ENCODE data around the gene DLL1.

The DLL1 gene

GRCh38 chr6:170248111-170248805 lies 42.6 kb downstream of the DLL1 start:
- H3K4me1 ChIP-seq (ENCODE audit: control insufficient read depth, insufficient read depth, low read length, unreplicated experiment), result no peaks in the 10 kb centered on the region
- H3K27ac ChIP-seq (ENCODE audit: low read depth, low read length), result no peak overlapping the region
- no peaks in the 10 kb centered on the region for H3K36me3 ChIP-seq (ENCODE audit: insufficient read depth, low read length)
- H3K79me2 ChIP-seq (ENCODE audit: control insufficient read depth, insufficient read depth, low read length, unreplicated experiment), result no peaks in the 10 kb centered on the region
- H3K4me3 ChIP-seq (ENCODE audit: low read depth, low read length), result no peak overlapping the region
- no peak overlapping the region for H2AFZ ChIP-seq (ENCODE audit: low read length, unreplicated experiment)
- H3K27me3 ChIP-seq (ENCODE audit: insufficient read depth, low read length), result peaks cover 28% of the 10 kb centered on the region

- Histone ChIP-seq H2AFZ (ENCODE audit: low read length, unreplicated experiment) (no peak overlapping the region), H3K27ac (ENCODE audit: low read depth, low read length) (no peak overlapping the region), H3K27me3 (ENCODE audit: insufficient read depth, low read length) (peaks cover 29% of the 10 kb centered on the region), H3K79me2 (ENCODE audit: control insufficient read depth, insufficient read depth, low read length, unreplicated experiment) (no peaks in the 10 kb centered on the region), H3K4me3 (ENCODE audit: low read depth, low read length) (no peak overlapping the region), H3K36me3 (ENCODE audit: insufficient read depth, low read length) (no peaks in the 10 kb centered on the region), H3K4me1 (ENCODE audit: control insufficient read depth, insufficient read depth, low read length, unreplicated experiment) (no peaks in the 10 kb centered on the region)
Measured at GRCh38 chr6:170247178-170247701, 43.6 kb downstream of the DLL1 start.

GRCh38 chr6:170245475-170245992 lies 45.3 kb downstream of the DLL1 start:
- H2AFZ ChIP-seq (ENCODE audit: low read length, unreplicated experiment), result no peak overlapping the region
- no peaks in the 10 kb centered on the region for H3K36me3 ChIP-seq (ENCODE audit: insufficient read depth, low read length)
- no peaks in the 10 kb centered on the region for H3K4me1 ChIP-seq (ENCODE audit: control insufficient read depth, insufficient read depth, low read length, unreplicated experiment)
- peaks cover 29% of the 10 kb centered on the region for H3K27me3 ChIP-seq (ENCODE audit: insufficient read depth, low read length)
- H3K4me3 ChIP-seq (ENCODE audit: low read depth, low read length), result no peak overlapping the region
- H3K79me2 ChIP-seq (ENCODE audit: control insufficient read depth, insufficient read depth, low read length, unreplicated experiment), result no peaks in the 10 kb centered on the region
- H3K27ac ChIP-seq (ENCODE audit: low read depth, low read length), result no peak overlapping the region

GRCh38 chr6:170244721-170245474 lies 46.0 kb downstream of the DLL1 start:
- Histone ChIP-seq H3K36me3 (ENCODE audit: insufficient read depth, low read length) (no peaks in the 10 kb centered on the region), H2AFZ (ENCODE audit: low read length, unreplicated experiment) (no peak overlapping the region), H3K27me3 (ENCODE audit: insufficient read depth, low read length) (peaks cover 29% of the 10 kb centered on the region), H3K4me1 (ENCODE audit: control insufficient read depth, insufficient read depth, low read length, unreplicated experiment) (no peaks in the 10 kb centered on the region), H3K4me3 (ENCODE audit: low read depth, low read length) (no peak overlapping the region), H3K79me2 (ENCODE audit: control insufficient read depth, insufficient read depth, low read length, unreplicated experiment) (no peaks in the 10 kb centered on the region), H3K27ac (ENCODE audit: low read depth, low read length) (no peak overlapping the region)

- Histone ChIP-seq H3K27ac (ENCODE audit: low read depth, low read length) (no peak overlapping the region), H3K4me3 (ENCODE audit: low read depth, low read length) (no peak overlapping the region), H3K4me1 (ENCODE audit: control insufficient read depth, insufficient read depth, low read length, unreplicated experiment) (no peaks in the 10 kb centered on the region), H3K27me3 (ENCODE audit: insufficient read depth, low read length) (peaks cover 25% of the 10 kb centered on the region), H2AFZ (ENCODE audit: low read length, unreplicated experiment) (no peak overlapping the region), H3K79me2 (ENCODE audit: control insufficient read depth, insufficient read depth, low read length, unreplicated experiment) (no peaks in the 10 kb centered on the region), H3K36me3 (ENCODE audit: insufficient read depth, low read length) (no peaks in the 10 kb centered on the region)
Measured at GRCh38 chr6:170243791-170244291, 47.0 kb downstream of the DLL1 start.

GRCh38 chr6:170243386-170243785 lies 47.5 kb downstream of the DLL1 start:
- no peaks in the 10 kb centered on the region for H3K4me1 ChIP-seq (ENCODE audit: control insufficient read depth, insufficient read depth, low read length, unreplicated experiment)
- H3K36me3 ChIP-seq (ENCODE audit: insufficient read depth, low read length), result no peaks in the 10 kb centered on the region
- H3K27ac ChIP-seq (ENCODE audit: low read depth, low read length), result no peak overlapping the region
- H2AFZ ChIP-seq (ENCODE audit: low read length, unreplicated experiment), result no peak overlapping the region
- no peaks in the 10 kb centered on the region for H3K79me2 ChIP-seq (ENCODE audit: control insufficient read depth, insufficient read depth, low read length, unreplicated experiment)
- no peak overlapping the region for H3K4me3 ChIP-seq (ENCODE audit: low read depth, low read length)
- H3K27me3 ChIP-seq (ENCODE audit: insufficient read depth, low read length), result peaks cover 21% of the 10 kb centered on the region

GRCh38 chr6:170238741-170239565 lies 51.9 kb downstream of the DLL1 start:
- H3K36me3 ChIP-seq (ENCODE audit: insufficient read depth, low read length), result no peaks in the 10 kb centered on the region
- no peak overlapping the region for H2AFZ ChIP-seq (ENCODE audit: low read length, unreplicated experiment)
- no peak overlapping the region for H3K27ac ChIP-seq (ENCODE audit: low read depth, low read length)
- no peak overlapping the region for H3K4me3 ChIP-seq (ENCODE audit: low read depth, low read length)
- 0 out of 2 replicates have a peak, but pooled peaks cover 5% of the 10 kb centered on the region for H3K27me3 ChIP-seq (ENCODE audit: insufficient read depth, low read length)
- H3K4me1 ChIP-seq (ENCODE audit: control insufficient read depth, insufficient read depth, low read length, unreplicated experiment), result no peaks in the 10 kb centered on the region
- H3K79me2 ChIP-seq (ENCODE audit: control insufficient read depth, insufficient read depth, low read length, unreplicated experiment), result no peaks in the 10 kb centered on the region

GRCh38 chr6:170237999-170238740 lies 52.7 kb downstream of the DLL1 start:
- no peaks in the 10 kb centered on the region for H3K79me2 ChIP-seq (ENCODE audit: control insufficient read depth, insufficient read depth, low read length, unreplicated experiment)
- no peaks in the 10 kb centered on the region for H3K36me3 ChIP-seq (ENCODE audit: insufficient read depth, low read length)
- no peaks in the 10 kb centered on the region for H3K4me1 ChIP-seq (ENCODE audit: control insufficient read depth, insufficient read depth, low read length, unreplicated experiment)
- no peak overlapping the region for H2AFZ ChIP-seq (ENCODE audit: low read length, unreplicated experiment)
- no peak overlapping the region for H3K4me3 ChIP-seq (ENCODE audit: low read depth, low read length)
- H3K27me3 ChIP-seq (ENCODE audit: insufficient read depth, low read length), result 0 out of 2 replicates have a peak, but pooled peaks cover under 1% of the 10 kb centered on the region
- no peak overlapping the region for H3K27ac ChIP-seq (ENCODE audit: low read depth, low read length)

GRCh38 chr6:170236131-170236836 lies 54.6 kb downstream of the DLL1 start:
- Histone ChIP-seq H3K79me2 (ENCODE audit: control insufficient read depth, insufficient read depth, low read length, unreplicated experiment) (no peaks in the 10 kb centered on the region), H3K27me3 (ENCODE audit: insufficient read depth, low read length) (no peaks in the 10 kb centered on the region), H3K4me3 (ENCODE audit: low read depth, low read length) (no peak overlapping the region), H3K4me1 (ENCODE audit: control insufficient read depth, insufficient read depth, low read length, unreplicated experiment) (no peaks in the 10 kb centered on the region), H2AFZ (ENCODE audit: low read length, unreplicated experiment) (no peak overlapping the region), H3K27ac (ENCODE audit: low read depth, low read length) (no peak overlapping the region), H3K36me3 (ENCODE audit: insufficient read depth, low read length) (no peaks in the 10 kb centered on the region)

Measured in ACC112 (cell line).